Stimulated activated CD8-positive, alpha-beta memory T cell treated with anti-CD3 and anti-CD28 coated beads, Interleukin-15, amount 100 ng/mL, for 4 hours (primary cell): ENCODE data around the gene GFOD1.

ENCODE experiments used
- DNase-seq, 2 donors: peaks; one replicate each; pipeline ENCODE4 v3.0.0-alpha.2; 2020; ENCODE audit warnings: low read depth in 2 of 2

Gene GFOD1

GRCh38 chr6:13487122-13488014, at the start of gene GFOD1:
Gene GFOD1, minus strand, starts transcription at chr6:13487600. Its CDS starts 710 bp downstream, at chr6:13486890.
- peak; percentile 47 to 71 for DNase-seq

GRCh38 chr6:13536796-13537526, 49.6 kb upstream of the GFOD1 start:
- DNase-seq = no peak

DNA sequence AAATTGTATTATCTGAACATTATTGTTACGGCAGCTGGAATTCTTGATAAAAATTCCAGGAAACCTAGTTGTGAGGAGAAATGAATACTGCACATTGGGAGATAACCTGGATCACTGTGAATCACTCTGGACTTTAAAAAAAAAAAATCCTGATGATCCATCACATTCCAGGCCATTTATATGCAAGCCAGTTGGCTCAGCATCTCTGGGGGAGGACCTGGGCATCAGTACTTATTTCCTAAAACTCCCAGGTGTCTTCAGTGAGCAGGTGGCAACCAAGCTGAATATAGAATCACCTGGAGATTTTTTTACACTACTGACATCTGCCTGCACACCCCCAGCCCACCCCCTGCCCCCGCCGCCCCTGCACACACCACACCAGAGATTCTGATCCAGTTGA, 47.9 kb upstream of the GFOD1 start:
- DNase-seq = no peak

- DNase-seq = no peak
Observed at GRCh38 chr6:13534536-13534935, 47.1 kb upstream of the GFOD1 start.

DNA sequence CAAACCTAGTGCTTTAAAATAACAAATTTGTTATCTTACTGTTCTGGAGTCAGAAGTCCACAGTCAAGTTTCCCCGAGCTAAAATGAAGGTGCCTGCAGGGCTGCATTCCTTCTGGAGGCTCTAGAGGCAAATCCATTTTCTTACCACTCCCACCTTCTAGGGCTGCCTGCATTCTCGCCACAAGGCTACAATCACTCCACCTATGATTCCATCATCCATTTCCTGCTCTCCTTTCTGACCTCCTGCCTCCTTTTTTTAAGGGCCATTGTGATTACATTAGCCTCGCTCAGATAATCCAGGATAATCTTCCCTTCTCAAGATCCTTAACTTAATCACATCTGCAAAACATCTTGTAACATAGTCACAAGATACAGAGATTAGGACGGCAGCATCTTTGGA, 44.6 kb upstream of the GFOD1 start:
- DNase-seq = no peak

- no peak for DNase-seq
Observed at GRCh38 chr6:13528777-13529343, 41.5 kb upstream of the GFOD1 start.

GRCh38 chr6:13528232-13528631, 40.8 kb upstream of the GFOD1 start:
- DNase-seq = no peak

GRCh38 chr6:13527671-13528056, 40.3 kb upstream of the GFOD1 start:
- no peak for DNase-seq

GRCh38 chr6:13526727-13527670, 39.6 kb upstream of the GFOD1 start:
- DNase-seq = no peak

GRCh38 chr6:13526357-13526726, 38.9 kb upstream of the GFOD1 start:
- no peak for DNase-seq

DNA sequence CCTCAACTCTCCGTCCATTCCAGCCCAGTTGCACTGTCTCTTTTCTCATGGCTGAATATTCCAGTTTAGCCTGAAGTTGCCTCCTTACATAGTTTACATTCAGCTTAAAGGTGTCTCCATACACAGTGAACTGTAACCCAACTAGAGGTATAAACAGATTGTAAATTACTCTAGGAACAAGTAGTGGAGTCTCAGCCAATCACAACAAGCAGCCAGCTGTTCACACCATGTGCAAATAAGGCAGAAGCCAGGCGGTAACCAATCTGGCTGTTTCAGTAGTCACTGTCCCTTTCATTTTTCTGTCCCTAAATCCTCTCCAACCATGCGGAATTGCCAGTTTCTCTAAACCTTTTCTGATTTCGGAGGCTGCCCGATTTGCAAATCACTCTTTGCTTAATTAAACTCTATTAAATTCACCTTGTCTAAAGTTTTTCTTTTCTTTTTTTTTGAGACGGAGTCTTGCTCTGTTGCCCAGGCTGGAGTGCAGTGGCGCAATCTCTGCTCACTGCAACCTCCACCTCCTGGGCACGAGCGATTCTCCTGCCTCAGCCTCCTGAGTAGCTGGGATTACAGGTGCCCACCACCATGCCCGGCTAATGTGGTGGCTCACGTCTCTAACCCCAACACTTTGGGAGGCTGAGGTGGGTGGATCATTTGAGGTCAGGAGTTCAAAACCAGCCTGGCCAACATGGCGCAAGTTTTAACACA, 37.6 kb upstream of the GFOD1 start:
- DNase-seq = no peak

DNA sequence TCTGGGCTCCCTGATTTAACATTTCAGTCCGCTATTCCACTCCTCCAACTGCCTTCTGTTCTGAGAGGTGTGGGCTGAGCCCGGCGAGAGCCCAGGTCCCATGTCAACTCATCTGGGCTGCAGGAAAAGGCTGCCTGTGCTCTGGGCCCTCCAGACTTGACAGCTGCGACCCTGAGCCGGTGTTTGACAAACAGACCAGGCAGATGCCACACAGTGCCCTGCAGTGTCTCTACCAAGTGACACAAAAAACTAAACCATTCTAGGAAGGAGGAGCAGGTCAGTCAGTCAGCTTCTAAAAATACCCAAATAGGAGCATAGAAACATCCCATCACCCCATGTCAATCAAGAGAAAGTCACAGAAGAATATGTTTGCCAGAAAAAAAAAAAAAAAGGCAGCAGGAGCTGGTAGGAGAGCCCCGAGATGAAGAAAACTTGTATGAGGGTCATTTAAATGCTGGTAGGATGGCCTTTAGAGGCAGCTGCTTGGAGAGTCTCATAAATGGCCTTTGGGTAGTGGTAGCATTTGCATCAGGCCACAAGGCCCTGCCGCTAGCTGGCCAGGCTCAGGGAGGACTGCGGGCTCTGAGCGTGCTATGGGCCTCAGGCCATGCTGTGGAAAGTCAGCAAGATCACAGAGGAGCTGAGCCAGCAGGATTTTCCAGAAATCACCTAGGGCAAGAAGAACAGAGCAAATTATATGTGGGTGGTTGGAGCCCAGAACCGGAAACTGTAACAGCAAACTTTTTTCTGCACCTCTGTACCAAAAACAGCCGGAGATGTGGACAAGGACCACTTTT, 36.6 kb upstream of the GFOD1 start:
- no peak for DNase-seq

GRCh38 chr6:13522656-13523055, 35.3 kb upstream of the GFOD1 start:
- no peak for DNase-seq

GRCh38 chr6:13519839-13520238, 32.4 kb upstream of the GFOD1 start:
- no peak for DNase-seq

GRCh38 chr6:13517116-13517515, 29.7 kb upstream of the GFOD1 start:
- DNase-seq = no peak

DNA sequence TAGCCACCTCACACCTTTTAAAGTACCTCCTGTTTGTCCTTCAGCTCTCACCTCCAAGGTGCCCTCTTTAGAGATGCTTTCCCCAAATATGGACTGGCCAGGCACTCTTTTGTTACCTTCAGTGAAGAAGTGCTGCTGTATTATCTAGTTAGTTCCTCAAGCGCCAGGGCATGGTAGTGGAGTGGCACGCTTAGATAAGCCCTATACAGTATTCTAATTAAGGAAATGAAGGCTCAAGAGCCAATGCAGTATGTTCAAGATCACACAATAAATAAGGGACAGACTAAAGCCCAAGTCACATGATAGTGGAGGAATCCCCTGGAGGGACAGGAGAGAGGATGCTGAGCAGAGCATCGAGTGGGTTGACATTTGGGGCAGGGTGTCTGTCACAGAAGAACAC, 28.5 kb upstream of the GFOD1 start:
- DNase-seq = no peak

GRCh38 chr6:13513626-13514502, 26.5 kb upstream of the GFOD1 start:
- DNase-seq = no peak

GRCh38 chr6:13512900-13513299, 25.5 kb upstream of the GFOD1 start:
- DNase-seq = no peak
